Activated CD4-positive, alpha-beta T cell treated with anti-CD3 and anti-CD28 coated beads, Interleukin-2, amount 50 U/mL, for 16 hours (primary cell): ENCODE results near the gene IL15.
"Not testable (repeated sequence)": the region's sequence is repeated elsewhere in the genome, so short reads cannot be mapped to it uniquely, and the experiment has no call there.

Source experiments
- DNase-seq: peaks from one replicate; pipeline ENCODE4 v3.0.0-alpha.2; 2020

Gene IL15

DNA sequence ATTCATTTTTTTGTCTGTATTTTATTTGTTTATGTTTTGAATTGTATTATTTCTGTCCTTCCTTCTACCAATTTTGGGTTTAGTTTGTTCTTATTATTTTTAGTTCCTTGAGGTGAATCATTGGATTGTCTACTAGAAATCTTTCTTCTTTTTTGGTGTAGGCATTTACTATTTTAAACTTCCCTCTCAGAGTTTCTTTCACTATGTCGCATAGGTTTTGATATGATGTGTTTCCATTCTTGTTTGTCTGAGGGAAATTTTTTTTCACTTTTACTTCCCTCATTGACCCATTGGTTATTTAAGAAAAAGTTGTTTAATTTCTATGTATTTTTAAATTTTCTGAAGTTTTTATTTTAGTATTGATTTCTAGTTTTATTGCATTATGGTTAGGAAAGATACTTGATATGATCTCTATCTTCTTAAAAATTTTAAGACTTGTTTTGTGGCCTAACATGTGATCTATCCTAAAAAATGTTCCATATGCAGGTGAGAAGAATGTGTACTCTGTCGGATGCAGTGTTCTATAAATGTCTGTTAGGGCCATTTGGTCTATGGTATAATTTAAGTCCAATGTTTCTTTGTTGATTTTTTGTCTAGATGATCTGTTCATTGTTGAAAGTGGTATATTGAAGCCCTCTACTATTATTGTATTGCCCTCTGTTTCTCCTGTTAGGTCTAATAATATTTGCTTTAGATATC lies 68.8 kb downstream of the IL15 start:
- DNase-seq: peak; percentile 2

DNA sequence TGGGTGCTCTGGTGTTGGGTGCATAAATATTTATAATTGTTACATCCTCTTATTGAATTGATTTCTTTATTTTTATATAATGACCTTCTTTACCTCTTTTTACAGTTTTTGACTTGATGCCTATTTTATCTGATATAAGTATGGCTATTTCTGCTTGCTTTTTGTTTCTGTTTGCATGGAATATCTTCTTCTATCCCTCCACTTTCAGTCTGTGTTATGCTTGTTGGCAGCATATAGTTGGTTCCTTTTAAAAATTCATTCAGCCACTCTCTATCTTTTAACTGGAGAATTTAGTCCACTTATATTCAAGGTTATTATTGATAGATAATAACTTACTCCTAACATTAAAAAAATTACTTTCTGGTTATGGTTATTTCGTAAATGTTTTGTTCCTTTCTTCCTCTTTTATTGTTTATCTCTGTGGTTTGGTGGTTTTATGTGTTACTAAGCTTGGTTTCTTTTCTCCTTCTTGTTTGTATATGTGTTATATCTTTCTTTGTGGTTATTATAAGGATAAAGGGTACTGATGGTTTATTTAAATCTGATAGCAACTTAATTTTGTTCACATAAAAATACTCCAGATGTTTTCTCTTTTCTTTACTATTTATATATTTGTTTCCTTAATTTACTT lies 69.5 kb downstream of the IL15 start:
- DNase-seq: no peak

DNA sequence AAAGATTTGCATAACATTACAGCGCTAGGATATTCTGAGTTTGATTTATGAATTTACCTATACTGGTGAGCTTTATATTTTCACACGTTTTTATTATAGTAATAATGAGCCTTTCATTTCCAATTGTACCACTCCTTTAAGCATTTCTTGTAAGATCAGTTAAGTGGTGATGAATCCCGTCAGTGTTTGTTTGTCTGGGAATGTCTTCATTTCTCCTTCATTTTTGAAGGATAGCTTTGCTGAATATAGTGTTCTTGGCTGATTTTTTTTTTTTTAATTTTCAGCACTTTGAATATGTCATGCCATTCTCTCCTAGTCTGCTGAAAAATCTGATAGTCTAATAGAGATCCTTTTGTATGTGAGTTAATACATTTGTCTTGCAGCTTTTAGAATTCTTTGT lies 70.1 kb downstream of the IL15 start:
- DNase-seq: no peak

DNA sequence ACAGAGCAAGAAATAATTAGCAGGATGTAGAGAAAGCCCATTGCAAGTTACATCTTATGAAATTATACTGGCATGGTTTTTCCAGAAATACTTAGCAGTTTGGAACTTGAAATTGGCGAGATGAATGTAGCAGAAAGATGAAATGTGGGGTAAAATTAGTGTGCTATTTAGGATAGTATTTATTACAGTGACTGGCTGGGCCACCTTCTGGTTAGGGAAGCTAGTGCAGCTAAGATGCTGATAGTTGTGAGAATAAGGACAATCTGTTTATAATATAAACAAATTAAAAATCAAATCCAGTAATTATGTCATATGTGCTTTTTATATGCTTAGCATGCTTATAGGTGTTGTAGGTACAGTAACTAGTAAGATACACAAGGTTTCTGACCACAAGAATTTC lies 74.8 kb downstream of the IL15 start:
- DNase-seq: no peak

DNA sequence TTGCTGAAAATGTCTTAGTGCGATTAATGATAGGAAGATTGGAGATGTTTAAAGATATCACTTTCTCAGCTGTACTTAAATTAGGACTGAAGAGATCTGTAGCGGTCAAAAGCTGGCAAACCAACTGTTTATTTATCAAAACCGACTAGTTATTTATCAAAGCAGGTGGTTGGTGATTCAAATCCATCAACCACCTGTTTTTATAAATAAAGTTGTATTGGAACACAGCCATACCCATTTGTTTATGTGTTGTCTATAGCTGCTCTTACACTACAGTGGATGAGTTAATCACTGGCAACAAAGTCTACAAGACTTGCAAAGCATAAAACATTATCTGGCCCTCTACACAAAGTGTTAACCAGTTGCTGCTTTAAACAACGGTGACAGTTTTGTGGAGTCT lies 76.8 kb downstream of the IL15 start:
- no peak for DNase-seq

DNA sequence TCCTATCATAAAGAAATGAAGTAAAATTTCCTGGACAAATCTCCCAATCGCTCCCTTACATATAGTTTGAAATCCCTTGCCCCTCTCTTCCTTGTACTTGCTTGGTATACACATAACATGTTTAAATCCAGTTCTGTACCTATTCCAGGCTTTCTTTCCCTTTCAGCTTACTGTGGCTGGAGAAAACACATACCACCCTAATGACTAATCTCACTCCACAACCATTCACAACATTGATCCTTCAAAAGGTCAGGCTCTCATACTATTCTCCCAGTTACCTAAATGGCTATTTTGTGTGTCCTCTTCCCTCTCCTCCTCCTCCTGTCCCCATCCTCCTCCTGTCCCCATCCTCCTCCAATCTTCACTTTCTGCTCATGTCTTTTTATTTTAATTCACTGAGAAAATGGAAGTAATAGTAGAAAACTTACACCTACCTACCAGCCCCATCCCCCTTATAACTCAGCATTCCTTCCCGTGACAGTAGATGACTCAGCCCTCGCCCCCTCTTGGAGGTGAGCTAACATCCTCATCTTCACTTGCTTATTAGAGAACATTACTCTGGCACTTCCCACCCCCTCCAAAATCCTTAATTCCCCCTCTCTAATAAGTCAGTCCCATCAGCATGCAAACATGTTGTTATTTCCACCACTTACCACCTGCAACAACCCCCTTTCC lies 77.5 kb downstream of the IL15 start:
- no peak for DNase-seq

DNA sequence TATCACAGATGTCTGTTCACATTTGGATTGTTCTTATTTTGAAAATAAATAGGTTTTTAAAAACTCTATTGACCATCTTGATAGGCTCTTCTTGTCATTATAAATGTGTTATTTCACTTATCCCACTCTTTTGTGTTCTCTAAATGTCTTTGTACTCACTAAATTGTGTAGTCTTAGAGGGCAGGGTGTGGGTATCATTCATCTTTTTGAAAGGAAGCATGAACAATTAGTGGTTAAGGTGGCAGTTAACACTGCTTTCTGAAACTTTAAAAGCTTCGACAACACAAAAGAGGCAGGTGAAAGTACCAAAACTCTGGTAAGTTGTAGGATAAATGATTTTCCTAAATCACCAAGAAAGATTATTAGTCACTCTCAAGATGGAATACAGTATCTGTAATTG lies 83.2 kb downstream of the IL15 start:
- no peak for DNase-seq

DNA sequence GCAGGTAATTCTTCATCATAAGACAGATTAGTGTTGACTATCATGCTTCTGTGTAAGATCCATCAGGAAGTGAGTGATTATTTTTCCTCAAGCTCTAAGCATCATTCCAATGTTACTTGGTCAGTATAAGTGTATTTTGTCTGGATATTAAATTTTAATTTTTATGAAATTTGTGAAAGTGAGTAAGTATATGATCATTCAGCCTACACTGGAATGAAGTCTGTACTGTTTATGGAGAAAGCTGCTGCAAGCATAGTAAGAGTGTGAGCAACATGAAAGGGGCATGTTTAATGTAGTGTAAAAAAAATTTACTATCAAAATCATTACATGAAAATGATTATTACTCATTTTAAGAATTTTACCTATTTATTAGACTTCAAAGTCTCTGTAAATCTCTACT lies 84.8 kb downstream of the IL15 start:
- no peak for DNase-seq

DNA sequence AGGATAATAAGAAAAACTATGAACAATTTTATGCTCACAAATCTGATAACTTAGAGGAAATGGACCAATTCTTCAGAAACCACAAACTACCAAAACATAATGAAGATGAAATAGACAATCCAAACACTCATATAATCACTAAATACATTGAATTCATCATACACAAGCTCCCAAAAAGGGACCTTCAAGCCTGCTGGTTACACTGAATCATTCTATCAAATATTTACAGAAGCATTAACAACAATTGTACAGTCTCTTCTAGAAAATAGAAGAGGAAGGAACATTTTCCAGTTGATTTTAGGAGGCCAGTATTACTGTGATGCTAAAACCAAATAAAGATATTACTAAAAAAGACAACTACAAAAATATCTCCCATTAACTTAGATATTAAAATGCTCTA lies 88.3 kb downstream of the IL15 start:
- DNase-seq: no peak

DNA sequence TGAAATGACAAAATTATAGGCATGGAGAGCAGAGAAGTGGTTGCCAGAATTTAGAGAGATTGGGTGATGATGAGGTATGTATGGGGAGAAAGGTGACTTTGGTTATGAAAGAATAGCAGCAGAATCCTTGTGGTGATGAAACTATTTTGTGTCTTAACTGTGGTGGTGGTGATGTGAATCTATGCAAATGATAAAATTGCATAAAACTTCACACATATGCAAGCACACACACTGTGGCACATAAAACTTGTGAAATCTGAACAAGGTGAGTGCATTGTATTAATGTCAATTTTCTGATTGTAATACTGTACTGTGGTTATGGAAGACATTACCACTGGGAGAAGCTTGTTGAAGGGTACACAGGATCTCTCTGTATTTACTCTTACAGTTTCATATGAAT lies 91.0 kb downstream of the IL15 start:
- no peak for DNase-seq

DNA sequence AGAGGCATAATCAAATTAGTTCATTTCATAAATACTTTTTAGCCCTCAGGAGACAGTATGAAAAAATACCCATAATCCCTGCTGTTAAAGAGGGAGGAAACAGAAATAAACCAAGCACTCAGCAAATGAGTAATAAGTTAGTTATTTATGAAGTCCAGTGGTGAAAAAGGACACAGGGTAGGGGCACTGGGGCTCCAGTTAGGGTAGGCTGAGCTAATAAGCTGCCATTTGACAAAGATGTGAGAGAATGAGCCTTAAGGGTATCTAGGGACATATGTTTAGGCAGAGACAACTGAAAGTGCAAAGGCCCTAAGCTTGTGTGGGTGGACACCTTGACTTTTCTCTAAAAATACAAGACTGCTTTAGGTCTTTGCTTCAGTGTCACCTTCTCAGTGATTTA lies 94.4 kb downstream of the IL15 start:
- no peak for DNase-seq

DNA sequence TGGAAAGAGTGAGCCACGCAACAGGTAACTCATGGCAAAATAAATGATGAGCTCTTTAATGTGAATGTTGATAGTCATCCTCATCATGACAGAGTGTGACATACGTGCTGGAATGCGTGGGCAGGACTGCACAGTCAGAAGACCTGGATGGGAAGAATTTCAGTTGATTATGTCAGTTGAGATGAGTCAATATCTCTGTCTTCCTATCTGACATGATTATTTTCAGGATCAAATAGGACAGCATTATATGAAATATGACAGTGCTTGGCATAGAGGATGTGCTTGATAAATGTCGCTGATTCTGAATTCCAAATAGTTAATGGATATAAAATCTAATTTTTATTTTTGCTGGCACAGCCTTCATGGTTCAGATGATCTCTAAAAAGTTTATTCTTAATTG lies 95.1 kb downstream of the IL15 start:
- no peak for DNase-seq

DNA sequence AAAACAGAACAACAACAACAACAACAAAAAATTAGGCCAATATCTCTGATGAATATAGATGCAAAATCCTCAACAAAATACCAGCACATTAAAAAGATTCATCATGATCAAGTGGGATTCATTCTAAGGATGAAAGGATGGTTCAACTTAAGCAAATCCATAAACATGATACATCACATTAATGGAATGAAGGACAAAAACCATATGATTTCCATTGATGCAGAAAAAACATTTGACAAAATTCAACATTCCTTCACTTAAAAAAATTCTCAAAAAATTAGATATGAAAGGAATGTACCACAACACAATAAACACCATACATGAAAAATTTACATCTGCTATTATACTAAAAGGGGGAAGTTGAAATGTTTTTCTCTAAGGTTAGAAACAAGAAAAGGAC lies 103.3 kb downstream of the IL15 start:
- DNase-seq: no peak

DNA sequence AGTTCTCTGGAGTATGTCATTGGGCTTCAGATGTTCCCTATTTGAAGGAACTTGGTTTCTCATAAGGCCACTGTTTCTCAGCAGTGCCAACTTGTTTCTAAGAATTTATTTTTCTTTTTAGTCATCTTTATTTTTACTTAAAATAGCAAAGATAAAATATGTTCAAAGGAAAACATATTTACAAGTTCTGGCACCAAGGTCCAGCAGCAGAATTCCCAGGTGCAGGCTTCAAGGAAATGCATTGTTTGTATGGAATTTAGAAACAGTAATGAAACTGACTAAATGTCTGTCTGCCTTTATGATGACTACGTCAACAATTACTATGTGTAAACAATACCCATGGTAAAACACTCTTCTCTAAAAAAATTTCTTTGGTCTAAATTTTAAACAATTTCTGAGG lies 109.6 kb downstream of the IL15 start:
- no peak for DNase-seq

DNA sequence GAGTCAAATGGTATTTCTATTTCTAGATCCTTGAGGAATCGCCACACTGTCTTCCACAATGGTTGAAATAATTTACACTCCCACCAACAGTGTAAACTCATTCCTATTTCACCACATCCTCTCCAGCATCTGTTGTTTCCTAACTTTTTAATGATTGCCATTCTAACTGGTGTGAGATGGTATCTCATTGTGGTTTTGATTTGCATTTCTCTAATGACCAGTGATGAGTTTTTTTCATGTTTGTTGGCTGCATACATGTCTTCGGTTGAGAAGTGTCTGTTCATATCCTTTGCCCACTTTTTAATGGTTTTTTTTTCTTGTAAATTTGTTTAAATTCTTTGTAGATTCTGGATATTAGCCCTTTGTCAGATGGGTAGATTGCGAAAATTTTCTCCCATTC lies 115.4 kb downstream of the IL15 start:
- DNase-seq: not testable (repeated sequence)

DNA sequence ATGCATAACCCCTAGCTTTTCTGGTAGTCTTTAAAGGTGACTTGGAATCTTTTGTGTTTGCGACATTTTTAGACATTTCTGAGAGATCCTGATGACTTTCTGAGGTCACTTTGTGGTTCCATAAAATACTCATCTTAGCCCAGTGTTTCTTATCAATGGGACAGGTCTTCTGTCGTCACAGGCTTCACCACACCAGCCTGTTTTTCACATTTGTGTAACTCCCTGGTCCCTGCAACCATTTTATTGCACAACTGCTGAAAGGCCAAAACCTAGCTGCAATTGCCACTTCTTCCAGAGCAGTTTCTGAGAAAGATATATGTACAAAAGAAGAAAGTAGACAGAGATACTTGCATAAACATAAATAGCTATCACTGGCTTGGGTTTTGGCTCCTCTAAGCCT lies 120.9 kb downstream of the IL15 start:
- no peak for DNase-seq

DNA sequence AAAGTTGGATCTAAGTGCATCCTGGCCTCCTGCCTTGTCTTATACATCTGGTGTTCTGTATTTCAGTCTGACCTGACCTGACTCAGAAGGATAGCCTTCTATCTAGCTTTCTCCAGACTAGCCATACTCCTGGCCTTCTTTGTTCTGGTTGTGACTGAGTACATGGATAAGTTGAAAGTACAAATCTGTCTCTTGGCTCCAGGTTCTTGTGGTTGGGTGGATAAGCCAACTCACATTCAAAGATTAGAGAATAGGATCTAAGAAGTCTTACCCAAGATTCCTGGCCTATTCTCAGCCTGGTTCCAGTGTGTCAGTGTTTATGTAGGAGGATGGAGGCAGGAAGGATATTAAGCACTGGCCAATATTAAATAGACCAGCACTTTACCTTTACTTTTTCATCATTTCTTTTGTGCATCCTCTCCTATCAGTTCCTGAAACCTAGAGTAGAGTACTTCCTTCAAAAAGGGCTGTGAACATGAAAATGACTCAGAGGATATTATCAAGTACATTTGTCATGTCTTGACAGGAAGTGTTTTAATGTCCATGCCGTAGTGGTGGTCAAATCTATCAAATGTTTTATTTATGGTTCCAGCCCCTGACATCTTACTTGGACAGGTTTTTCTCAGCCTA lies 123.5 kb downstream of the IL15 start:
- no peak for DNase-seq

DNA sequence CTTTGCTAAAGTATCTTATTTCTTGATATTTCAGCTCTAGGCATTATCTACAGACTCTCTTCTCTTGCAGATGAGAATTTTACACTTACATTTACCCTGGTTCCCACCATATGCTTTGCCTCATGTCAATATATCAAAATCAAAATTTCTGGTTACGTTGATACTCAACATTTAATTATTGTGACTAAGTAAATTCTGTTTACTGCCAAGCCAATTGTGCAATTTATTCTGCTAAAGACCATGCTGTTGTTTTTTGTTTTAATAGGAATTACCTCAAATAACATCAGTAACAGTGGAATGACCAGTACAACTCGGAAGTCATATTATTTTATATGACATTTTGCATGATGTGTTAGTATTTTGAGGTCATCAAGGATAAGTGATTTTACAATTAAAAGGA lies 125.5 kb downstream of the IL15 start:
- DNase-seq: no peak

DNA sequence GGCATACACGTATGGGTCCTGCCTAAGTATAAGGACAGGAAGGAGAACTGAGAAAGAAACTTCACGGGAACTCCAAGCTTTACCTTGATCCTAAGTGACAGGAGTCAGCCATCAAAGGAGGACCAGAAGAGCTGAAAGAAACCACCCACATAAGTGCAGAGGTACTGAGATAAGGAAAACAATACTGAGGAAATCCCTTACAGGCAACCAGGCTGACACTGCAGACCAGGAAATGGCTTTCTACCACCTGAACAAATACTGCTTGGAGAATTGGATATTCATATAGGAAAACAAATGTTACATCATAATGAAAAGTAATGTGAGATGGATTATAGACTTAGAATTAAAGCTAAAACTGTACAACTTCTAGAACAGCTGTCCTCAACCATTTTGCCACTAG lies 127.0 kb downstream of the IL15 start:
- DNase-seq: no peak

DNA sequence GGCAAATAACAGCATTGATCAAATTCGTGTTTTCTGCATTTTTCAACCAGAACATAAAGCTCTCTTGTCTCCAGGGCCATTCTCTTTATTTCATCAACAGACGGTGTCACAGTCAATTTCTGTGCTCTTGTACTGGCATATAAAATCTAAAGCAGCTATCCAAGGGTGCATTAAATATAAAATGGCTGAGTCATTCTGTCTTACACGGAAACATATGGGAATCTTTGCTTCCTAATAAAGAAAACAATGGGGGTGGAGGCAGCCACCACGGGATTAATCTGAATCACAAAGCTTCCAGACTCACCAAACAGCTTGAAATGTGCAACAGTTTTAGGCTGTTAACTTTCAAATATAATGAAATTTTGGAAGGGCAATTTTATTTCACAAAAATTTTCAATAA lies 132.6 kb downstream of the IL15 start:
- DNase-seq: no peak

DNA sequence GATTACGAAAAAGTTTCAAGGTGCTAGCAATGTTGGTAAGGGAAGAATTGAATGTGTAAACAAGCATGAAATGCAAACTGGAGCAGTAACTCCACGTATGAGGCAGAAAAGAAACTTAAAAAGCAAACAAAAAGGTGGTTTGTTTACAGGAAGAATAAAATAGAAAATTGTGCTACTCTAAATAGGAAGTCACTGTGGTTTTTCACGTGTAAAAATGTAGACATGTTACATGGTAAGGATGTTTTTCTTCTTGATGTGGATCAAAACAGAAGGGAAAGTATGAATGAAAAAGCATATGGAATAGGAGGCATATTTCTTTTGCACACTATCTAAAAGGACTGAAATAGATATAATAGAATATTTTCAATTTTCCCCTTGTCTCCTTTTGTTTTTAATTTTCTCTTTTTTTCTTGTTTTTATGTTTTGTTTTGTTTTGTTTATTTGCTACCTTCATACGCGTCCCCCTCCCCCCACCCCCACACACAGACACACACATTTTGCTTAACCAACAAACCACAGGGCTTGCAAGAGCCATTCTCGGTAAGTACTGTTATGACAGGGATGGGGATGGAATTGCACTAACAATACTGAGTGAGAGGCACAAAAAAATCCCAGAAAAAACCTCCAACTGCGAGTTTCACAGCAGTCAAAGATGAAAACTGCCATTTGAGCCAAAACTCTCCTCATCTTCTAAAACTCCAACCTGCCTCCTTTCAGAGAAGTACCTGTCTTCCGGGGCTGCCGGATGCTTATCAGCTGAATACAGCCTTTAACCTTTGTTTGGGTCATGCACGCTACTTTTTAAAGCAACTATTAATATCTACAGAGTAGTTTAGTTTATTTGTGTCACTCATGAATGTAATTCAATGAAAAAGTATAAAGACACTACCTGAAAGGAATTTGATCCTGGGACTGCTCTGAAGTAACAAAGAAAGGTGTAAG lies 135.8 kb downstream of the IL15 start:
- DNase-seq: peak; percentile 27

DNA sequence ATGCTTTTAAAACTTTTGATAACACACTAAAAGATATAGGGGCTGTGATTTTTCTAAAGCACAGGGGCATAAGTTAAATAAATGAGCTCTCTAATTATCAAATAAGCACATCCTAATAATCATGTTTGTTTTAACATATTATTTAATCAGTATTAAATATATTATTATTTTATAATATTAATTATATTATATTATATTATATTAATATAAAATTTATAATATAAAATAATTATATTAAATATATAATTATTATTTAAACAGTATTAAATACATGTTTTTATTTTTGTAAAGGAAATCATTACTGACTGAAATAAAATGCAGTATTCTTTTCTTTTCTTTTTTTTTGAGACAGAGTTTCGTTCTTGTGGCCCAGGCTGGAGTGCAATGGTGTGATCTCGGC lies 136.5 kb downstream of the IL15 start:
- no peak for DNase-seq

DNA sequence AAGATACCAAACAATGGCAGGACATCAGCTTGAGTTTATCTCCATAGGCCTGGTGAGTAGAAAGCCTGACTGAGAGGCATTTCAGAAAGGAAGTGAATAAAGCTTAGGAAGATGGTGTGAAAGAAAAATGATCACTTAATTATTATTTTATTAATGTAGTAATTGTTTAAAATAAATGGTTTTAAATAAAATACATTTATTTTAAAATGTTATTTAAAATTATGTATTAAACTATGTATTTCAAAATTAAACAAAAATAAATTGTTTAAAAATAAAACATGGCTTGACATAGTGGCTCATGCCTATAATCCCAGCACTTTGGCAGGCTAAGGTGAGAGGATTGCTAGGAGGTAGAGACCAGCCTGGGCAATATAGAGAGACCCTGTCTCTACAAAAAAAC lies 145.8 kb downstream of the IL15 start:
- no peak for DNase-seq
